AG10803 (cell line): ENCODE data around the gene MUC5B.

Experiments
- DNase-seq: peaks from one replicate; pipeline ENCODE4 v3.0.0; 2010; ENCODE audit warnings: low read depth
- H3K4me3 ChIP-seq: 2 replicates; pipeline ENCODE4 v1.5.1; 2011; ENCODE audit warnings: mild to moderate bottlenecking, low read length, control low read depth
- TF ChIP-seq, protein P1 (sequence below): conservative IDR thresholded peaks from 2 replicates; pipeline ENCODE4 v1.5.1; 2011; ENCODE audit warnings: mild to moderate bottlenecking, low read length, control low read depth, inconsistent platforms

Gene MUC5B

DNA sequence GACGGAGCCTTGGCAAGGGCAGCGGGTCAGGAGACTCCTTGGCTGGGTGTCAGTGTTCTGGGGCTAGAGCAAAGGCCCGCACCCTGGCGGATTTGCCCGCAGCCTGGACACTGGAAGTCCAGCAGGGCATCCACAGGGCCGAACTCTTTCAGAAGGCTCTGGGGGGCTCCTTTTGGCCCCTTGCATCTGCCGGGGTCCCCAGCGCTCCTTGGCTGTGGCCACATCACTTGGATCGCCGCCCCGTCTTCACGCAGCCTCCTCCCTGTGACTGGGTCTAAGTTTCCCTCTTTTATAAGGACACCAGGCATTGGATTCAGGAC lies 45.1 kb upstream of the MUC5B start:
- no peak for DNase-seq
- TF ChIP-seq, protein P1, sequence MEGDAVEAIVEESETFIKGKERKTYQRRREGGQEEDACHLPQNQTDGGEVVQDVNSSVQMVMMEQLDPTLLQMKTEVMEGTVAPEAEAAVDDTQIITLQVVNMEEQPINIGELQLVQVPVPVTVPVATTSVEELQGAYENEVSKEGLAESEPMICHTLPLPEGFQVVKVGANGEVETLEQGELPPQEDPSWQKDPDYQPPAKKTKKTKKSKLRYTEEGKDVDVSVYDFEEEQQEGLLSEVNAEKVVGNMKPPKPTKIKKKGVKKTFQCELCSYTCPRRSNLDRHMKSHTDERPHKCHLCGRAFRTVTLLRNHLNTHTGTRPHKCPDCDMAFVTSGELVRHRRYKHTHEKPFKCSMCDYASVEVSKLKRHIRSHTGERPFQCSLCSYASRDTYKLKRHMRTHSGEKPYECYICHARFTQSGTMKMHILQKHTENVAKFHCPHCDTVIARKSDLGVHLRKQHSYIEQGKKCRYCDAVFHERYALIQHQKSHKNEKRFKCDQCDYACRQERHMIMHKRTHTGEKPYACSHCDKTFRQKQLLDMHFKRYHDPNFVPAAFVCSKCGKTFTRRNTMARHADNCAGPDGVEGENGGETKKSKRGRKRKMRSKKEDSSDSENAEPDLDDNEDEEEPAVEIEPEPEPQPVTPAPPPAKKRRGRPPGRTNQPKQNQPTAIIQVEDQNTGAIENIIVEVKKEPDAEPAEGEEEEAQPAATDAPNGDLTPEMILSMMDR, result no peak
- H3K4me3 ChIP-seq, result no peak overlapping the region

DNA sequence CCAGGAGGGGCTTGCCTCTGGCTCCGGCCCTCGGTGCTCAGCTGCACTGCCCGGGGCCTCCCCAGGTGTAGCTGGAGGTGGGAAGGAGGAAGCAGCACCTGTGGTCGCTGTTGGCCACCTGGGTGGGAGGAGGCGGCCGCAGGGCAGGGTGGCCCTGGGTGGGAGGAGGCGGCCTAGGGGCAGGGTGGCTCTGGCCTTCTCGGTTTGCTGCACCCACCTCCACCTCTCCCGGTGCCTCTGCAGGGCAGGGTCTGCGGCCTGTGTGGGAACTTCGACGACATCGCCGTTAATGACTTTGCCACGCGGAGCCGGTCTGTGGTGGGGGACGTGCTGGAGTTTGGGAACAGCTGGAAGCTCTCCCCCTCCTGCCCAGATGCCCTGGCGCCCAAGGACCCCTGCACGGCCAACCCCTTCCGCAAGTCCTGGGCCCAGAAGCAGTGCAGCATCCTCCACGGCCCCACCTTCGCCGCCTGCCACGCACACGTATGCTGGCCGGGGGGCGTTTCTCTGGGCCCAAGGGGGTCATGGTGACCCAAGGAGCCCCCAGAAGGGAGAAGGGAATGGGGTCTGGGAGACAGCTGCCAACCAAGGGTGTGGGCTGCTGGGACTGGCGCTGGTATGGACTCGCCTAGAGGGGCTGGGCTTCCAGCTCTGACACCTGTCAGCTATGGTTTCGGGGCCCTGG lies 44.5 kb upstream of the MUC5B start:
- no peak overlapping the region for H3K4me3 ChIP-seq
- TF ChIP-seq, protein P1, result no peak
- no peak for DNase-seq

DNA sequence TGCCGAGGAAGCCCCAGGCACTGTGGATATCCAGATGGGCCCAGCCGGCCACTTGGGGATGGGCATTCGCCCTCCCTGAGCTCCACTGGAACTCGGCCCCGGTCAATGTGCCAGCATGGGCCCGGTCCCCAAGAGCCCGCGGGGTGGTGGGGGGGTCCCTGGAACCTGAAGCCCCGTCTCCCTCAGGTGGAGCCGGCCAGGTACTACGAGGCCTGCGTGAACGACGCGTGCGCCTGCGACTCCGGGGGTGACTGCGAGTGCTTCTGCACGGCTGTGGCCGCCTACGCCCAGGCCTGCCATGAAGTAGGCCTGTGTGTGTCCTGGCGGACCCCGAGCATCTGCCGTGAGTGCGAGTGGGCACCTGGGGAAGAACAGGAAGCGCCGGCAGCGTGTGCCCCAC lies 44.0 kb upstream of the MUC5B start:
- TF ChIP-seq, protein P1, result no peak
- H3K4me3 ChIP-seq, result no peak overlapping the region
- no peak for DNase-seq

DNA sequence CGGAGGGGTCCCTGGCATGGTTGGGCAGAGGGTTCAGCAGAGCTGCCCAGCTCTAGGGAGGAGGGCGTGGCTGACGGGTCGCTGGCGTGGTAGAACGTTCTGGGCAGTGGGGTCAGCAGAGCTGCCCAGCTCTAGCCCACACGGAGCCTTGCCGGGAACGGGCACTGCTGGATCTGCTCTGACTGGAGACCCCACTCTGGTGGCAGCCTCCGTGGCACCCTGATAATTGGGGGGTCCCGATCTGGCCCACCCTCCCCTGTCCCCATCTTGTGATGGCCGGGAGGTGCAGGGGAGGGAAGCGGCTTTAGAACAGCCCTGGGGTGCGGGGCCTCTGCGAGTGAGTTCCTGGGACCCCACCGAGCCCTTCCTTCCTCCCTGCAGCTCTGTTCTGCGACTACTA lies 43.2 kb upstream of the MUC5B start:
- DNase-seq, result no peak
- no peak overlapping the region for H3K4me3 ChIP-seq
- TF ChIP-seq, protein P1, result no peak

DNA sequence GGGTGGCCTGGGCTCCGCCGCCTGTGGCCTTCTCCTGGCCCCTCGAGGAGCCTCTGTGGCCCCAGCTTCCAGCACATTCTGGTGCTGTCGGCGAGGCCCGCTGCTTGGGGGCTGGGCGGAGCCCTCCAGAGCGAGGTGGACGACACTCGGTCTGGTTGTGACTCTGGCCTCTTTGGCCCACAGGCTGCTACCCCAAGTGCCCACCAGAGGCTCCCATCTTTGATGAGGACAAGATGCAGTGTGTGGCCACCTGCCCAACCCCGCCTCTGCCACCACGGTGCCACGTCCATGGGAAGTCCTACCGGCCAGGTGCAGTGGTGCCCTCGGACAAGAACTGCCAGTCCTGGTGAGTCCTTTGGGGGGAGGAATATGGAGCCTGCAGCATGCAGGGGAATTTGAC lies 42.7 kb upstream of the MUC5B start:
- no peak for DNase-seq
- no peak overlapping the region for H3K4me3 ChIP-seq
- TF ChIP-seq, protein P1, result no peak

DNA sequence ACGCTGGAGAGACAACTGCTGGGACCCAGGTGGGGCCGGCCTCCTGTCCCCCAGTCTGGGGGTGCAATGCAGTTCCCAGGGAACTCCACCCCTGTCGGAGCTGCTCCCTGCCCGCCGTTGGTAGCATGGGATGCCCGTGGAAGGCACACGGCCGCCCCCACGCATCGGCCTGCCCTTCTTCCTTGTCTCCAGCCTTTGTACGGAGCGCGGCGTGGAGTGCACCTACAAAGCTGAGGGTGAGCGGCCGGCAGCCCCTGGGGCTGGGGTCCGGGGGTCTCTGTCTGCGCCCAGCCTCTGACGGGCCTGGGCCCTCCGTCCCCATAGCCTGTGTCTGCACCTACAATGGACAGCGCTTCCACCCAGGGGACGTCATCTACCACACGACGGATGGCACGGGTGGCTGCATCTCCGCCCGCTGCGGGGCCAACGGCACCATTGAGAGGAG lies 41.9 kb upstream of the MUC5B start:
- TF ChIP-seq, protein P1, result no peak
- H3K4me3 ChIP-seq, result no peak overlapping the region
- DNase-seq, result no peak

DNA sequence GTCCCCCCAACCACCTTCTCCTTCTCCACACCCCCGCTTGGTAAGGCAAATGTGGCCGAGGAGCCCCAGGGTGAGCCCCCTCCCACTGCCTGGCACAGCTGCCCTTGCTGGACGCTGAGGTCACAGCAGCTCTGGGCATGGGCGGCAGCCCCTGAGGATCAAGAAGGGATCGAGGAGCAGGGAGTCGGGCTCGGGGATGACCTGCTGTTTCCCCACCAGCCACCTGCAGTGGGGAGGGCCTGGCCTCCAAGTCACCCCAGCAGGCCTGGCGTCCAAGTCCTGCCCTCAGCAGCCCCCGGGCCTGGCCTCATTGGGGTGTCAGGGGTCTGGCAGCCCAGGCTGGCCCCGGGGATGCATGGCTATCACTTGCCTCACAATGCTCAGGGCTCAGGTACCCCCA lies 41.4 kb upstream of the MUC5B start:
- DNase-seq, result no peak

More for the DNA sequence above, 41.4 kb upstream of the MUC5B start:
- H3K4me3 ChIP-seq, result no peak overlapping the region
- TF ChIP-seq, protein P1, result no peak
